ENCODE data around the gene SNX21.

Gene SNX21

GRCh38 chr20:45883100-45883469, 49.5 kb downstream of the SNX21 start:
- DNase-seq, result no peak

GRCh38 chr20:45886590-45887345, 53.2 kb downstream of the SNX21 start:
- DNase-seq, result no peak

DNA sequence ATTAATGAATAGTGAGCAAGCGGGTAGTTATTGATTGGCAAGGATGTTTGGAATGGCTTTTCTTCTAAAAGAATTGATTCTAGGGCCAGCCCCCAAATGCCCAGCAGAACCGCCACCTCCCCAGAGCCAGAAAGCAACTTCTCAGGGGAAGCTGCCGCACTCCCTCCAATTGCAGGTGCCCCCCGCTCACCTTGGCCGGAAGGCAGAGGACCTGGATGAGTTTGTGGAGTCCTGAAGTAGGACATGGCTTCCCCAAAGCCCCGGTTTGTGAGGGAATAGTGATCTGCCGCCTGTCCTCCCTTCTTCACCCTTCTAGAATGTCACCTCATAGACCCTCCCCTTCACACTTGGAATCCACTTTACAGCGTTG, 53.7 kb downstream of the SNX21 start, which contains the start of gene SPATA25:
Gene SPATA25 (minus strand): TSS at position 277 of the 370 bp plus-strand sequence. CDS start 32 bp downstream, at position 245.
- no peak for DNase-seq

DNA sequence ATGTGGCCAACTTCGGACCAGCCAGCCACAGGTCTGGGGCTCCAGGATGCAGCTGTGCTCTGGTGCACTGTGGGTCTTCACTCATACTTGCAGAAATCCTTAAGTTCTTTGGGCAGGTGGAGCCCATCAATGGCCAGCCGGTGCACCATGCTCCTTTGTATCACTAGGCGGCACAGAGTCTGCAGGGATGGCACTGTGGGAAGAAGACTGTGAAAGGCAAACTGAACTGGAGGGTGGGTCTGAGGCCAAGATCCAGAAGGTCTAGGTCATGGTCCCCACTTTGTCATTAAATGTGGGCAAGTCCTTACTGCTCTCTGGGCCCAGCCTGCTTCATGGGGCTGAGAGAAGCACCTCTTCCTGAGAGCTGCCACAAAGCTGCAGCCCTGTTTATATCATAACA, 55.1 kb downstream of the SNX21 start:
- no peak for DNase-seq

- DNase-seq, result no peak
Measured at GRCh38 chr20:45890077-45890984, 56.7 kb downstream of the SNX21 start.

GRCh38 chr20:45890985-45891983, 57.7 kb downstream of the SNX21 start, which contains the start of the genes CTSA and NEURL2:
Gene CTSA, plus strand, starts transcription at chr20:45891335. Its CDS starts 234 bp downstream, at chr20:45891569.
Gene NEURL2, minus strand, starts transcription at chr20:45891208. Its CDS starts 217 bp downstream, at chr20:45890991.
- peak; percentile 31 for DNase-seq

GRCh38 chr20:45892049-45892825, 58.6 kb downstream of the SNX21 start:
- DNase-seq, result no peak

Measured in NCI-H1048 (cell line).